OCI-LY3 (cell line): Measurements from ENCODE around the gene RBBP8NL.
A peak's percentile ranks its signal among the peaks of the same experiment; 100 is the strongest.

Source experiments
- H2AFZ ChIP-seq: fragments of 200-600, 300-600 bp; shearing (Covaris generic); 2 replicates; pipeline ENCODE4 v1.6.0; 2014; ENCODE audit warnings: antibody characterized with exemption, low read depth, low read length
- H3K27ac ChIP-seq: fragments of 200-600, 300-600 bp; sonication (generic); 2 replicates; pipeline ENCODE4 v1.5.1; 2014; ENCODE audit warnings: mild to moderate bottlenecking, low read length, moderate library complexity, mixed read lengths
- H3K27me3 ChIP-seq: fragments of 200-600, 300-600 bp; sonication (generic); 2 replicates; pipeline ENCODE4 v1.6.1; 2014; ENCODE audit warnings: low read depth, low read length, mixed read lengths
- H3K36me3 ChIP-seq: fragments of 200-600, 300-600 bp; sonication (generic); replicated peaks from 2 replicates; pipeline ENCODE3; 2014; ENCODE audit warnings: low read depth, low read length, mixed read lengths
- H3K4me1 ChIP-seq: fragments of 300-600, 200-600 bp; sonication (generic); 2 replicates; pipeline ENCODE4 v1.6.1; 2014; ENCODE audit warnings: low read length, mixed read lengths
- H3K4me2 ChIP-seq: fragments of 200-600, 300-600 bp; sonication (generic); 2 replicates; pipeline ENCODE4 v1.6.1; 2014; ENCODE audit warnings: low read length, mixed read lengths
- H3K4me3 ChIP-seq: fragments of 300-600, 200-600 bp; sonication (generic); 2 replicates; pipeline ENCODE4 v1.5.1; 2014; ENCODE audit warnings: antibody characterized with exemption, mild to moderate bottlenecking, low read length, moderate library complexity
- H3K79me2 ChIP-seq: fragments of 300-600, 200-600 bp; shearing (Covaris generic); 2 replicates; pipeline ENCODE4 v1.6.1; 2014; ENCODE audit warnings: mild to moderate bottlenecking, low read length, mixed read lengths
- H3K9ac ChIP-seq: fragments of 300-600, 200-600 bp; shearing (Covaris generic); 2 replicates; pipeline ENCODE4 v1.6.0; 2014; ENCODE audit warnings: mild to moderate bottlenecking, low read length, moderate library complexity
- H3K9me3 ChIP-seq: fragments of 200-600, 300-600 bp; shearing (Covaris generic); 2 replicates; pipeline ENCODE4 v1.6.1; 2014; ENCODE audit warnings: low read length, mixed read lengths; ENCODE audit not compliant: insufficient read depth
- H4K20me1 ChIP-seq: fragments of 200-600, 300-600 bp; sonication (generic); 2 replicates; pipeline ENCODE4 v1.6.1; 2016; ENCODE audit warnings: low read length, mixed read lengths; ENCODE audit not compliant: insufficient read depth
- CTCF ChIP-seq: fragments of 200-600, 300-600 bp; sonication (generic); IDR thresholded peaks from 2 replicates; pipeline ENCODE4 v1.5.1; 2014; ENCODE audit warnings: antibody characterized with exemption, low read length, low read depth
- EZH2phosphoT487 ChIP-seq: fragments of 200-600 bp; shearing (Covaris generic); IDR thresholded peaks from 2 replicates; pipeline ENCODE4 v1.6.1; 2018; ENCODE audit warnings: antibody characterized with exemption, mixed run types, low read depth

The RBBP8NL gene

GRCh38 chr20:62405981-62406513 lies 21.3 kb downstream of the RBBP8NL start:
- no peak for TF ChIP-seq EZH2phosphoT487
- TF ChIP-seq CTCF, result no peak
- Histone ChIP-seq H3K27me3 (no peaks in the 10 kb centered on the region), H3K27ac (no peak overlapping the region), H4K20me1 (peaks cover 12% of the 10 kb centered on the region; the same call in 1 of the 2 replicates), H3K4me3 (peak overlapping the region; percentile 99), H3K4me2 (peak overlapping the region; percentile 94), H2AFZ (no peak overlapping the region), H3K9me3 (no peaks in the 10 kb centered on the region), H3K4me1 (peaks cover 34% of the 10 kb centered on the region), H3K36me3 (no peaks in the 10 kb centered on the region), H3K9ac (peak overlapping the region; percentile 94), H3K79me2 (peaks cover 31% of the 10 kb centered on the region)

- Histone ChIP-seq H3K36me3 (no peaks in the 10 kb centered on the region), H2AFZ (no peak overlapping the region), H3K27ac (no peak overlapping the region), H3K4me2 (peak overlapping the region; percentile 94), H3K9me3 (no peaks in the 10 kb centered on the region), H4K20me1 (peaks cover 12% of the 10 kb centered on the region; the same call in 1 of the 2 replicates), H3K9ac (no peak overlapping the region), H3K4me3 (peak overlapping the region; percentile 99; the same call in 1 of the 2 replicates), H3K4me1 (peaks cover 29% of the 10 kb centered on the region), H3K27me3 (no peaks in the 10 kb centered on the region), H3K79me2 (peaks cover 31% of the 10 kb centered on the region)
- TF ChIP-seq EZH2phosphoT487, result no peak
- peak; percentile 14; the same call in 1 of the 2 replicates for TF ChIP-seq CTCF
Measured at GRCh38 chr20:62405108-62405980, 22.0 kb downstream of the RBBP8NL start.

GRCh38 chr20:62404761-62405107 lies 22.6 kb downstream of the RBBP8NL start:
- Histone ChIP-seq H3K9ac (no peak overlapping the region), H3K4me3 (no peak overlapping the region), H3K27me3 (no peaks in the 10 kb centered on the region), H4K20me1 (peaks cover 12% of the 10 kb centered on the region; the same call in 1 of the 2 replicates), H3K27ac (no peak overlapping the region), H3K4me2 (no peak overlapping the region), H3K9me3 (no peaks in the 10 kb centered on the region), H3K79me2 (peaks cover 31% of the 10 kb centered on the region), H3K4me1 (peaks cover 22% of the 10 kb centered on the region), H2AFZ (no peak overlapping the region), H3K36me3 (no peaks in the 10 kb centered on the region)
- TF ChIP-seq CTCF (no peak), EZH2phosphoT487 (no peak)

- no peak overlapping the region for H3K9ac ChIP-seq
- TF ChIP-seq CTCF, result no peak
- no peak for TF ChIP-seq EZH2phosphoT487
- peaks cover 12% of the 10 kb centered on the region; the same call in 1 of the 2 replicates for H4K20me1 ChIP-seq
Measured at GRCh38 chr20:62404112-62404665, 23.1 kb downstream of the RBBP8NL start.

More at GRCh38 chr20:62404112-62404665, 23.1 kb downstream of the RBBP8NL start:
- no peak overlapping the region for H3K27ac ChIP-seq
- no peak overlapping the region for H2AFZ ChIP-seq
- peaks cover 18% of the 10 kb centered on the region for H3K4me1 ChIP-seq
- no peaks in the 10 kb centered on the region for H3K36me3 ChIP-seq
- no peaks in the 10 kb centered on the region for H3K9me3 ChIP-seq
- H3K4me2 ChIP-seq, result no peak overlapping the region
- H3K4me3 ChIP-seq, result no peak overlapping the region
- peaks cover 31% of the 10 kb centered on the region for H3K79me2 ChIP-seq
- H3K27me3 ChIP-seq, result no peaks in the 10 kb centered on the region
